Measurements from ENCODE around the gene ALG9.
"Not testable (repeated sequence)": the region's sequence is repeated elsewhere in the genome, so short reads cannot be mapped to it uniquely, and the experiment has no call there.

The ALG9 gene

GRCh38 chr11:111795334-111795985 is 75.9 kb downstream of the ALG9 start:
- no peak for DNase-seq (ENCODE audit: low spot score)

- no peak for DNase-seq (ENCODE audit: low spot score)
These were observed 77.5 kb downstream of the ALG9 start for GRCh38 chr11:111793863-111794262.

GRCh38 chr11:111792955-111793500 is 78.4 kb downstream of the ALG9 start:
- no peak for DNase-seq (ENCODE audit: low spot score)

- DNase-seq (ENCODE audit: low spot score) = no peak
These were observed 79.1 kb downstream of the ALG9 start for GRCh38 chr11:111792314-111792713.

- no peak for DNase-seq (ENCODE audit: low spot score)
These were observed 82.9 kb downstream of the ALG9 start for GRCh38 chr11:111788464-111788863.

GRCh38 chr11:111788051-111788450 is 83.3 kb downstream of the ALG9 start:
- DNase-seq (ENCODE audit: low spot score) = no peak

- no peak for DNase-seq (ENCODE audit: low spot score)
These were observed 85.4 kb downstream of the ALG9 start for GRCh38 chr11:111785886-111786412.

GRCh38 chr11:111785076-111785475 is 86.3 kb downstream of the ALG9 start:
- no peak for DNase-seq (ENCODE audit: low spot score)

- not testable (repeated sequence) for DNase-seq (ENCODE audit: low spot score)
These were observed 87.1 kb downstream of the ALG9 start for GRCh38 chr11:111784311-111784710.

- DNase-seq (ENCODE audit: low spot score) = no peak
These were observed 89.2 kb downstream of the ALG9 start for GRCh38 chr11:111782109-111782741.

- DNase-seq (ENCODE audit: low spot score) = no peak
These were observed 92.3 kb downstream of the ALG9 start for GRCh38 chr11:111779118-111779517.

GRCh38 chr11:111778047-111778558 is 93.3 kb downstream of the ALG9 start:
- DNase-seq (ENCODE audit: low spot score) = no peak

- DNase-seq (ENCODE audit: low spot score) = peak; percentile 57
These were observed 94.0 kb downstream of the ALG9 start for GRCh38 chr11:111777094-111778046.

- DNase-seq (ENCODE audit: low spot score) = peak; percentile 71
These were observed 94.8 kb downstream of the ALG9 start for GRCh38 chr11:111776398-111777093.

GRCh38 chr11:111774955-111775710 is 96.2 kb downstream of the ALG9 start:
- no peak for DNase-seq (ENCODE audit: low spot score)

GRCh38 chr11:111772535-111772934 is 98.8 kb downstream of the ALG9 start:
- DNase-seq (ENCODE audit: low spot score) = no peak

GRCh38 chr11:111771205-111771604 is 100.2 kb downstream of the ALG9 start:
- not testable (repeated sequence) for DNase-seq (ENCODE audit: low spot score)

GRCh38 chr11:111770581-111771134 is 100.7 kb downstream of the ALG9 start:
- DNase-seq (ENCODE audit: low spot score) = no peak

- DNase-seq (ENCODE audit: low spot score) = no peak
These were observed 104.6 kb downstream of the ALG9 start for GRCh38 chr11:111766834-111767142.
